Ovary (tissue), 3 donors: Measurements from ENCODE around the gene TAF8.

Source experiments
- CTCF ChIP-seq, 3 donors: fragments of 450-650 bp in 2 of 3; fragments of 200-600 bp in 1 of 3; IDR thresholded peaks; one replicate each; pipeline versions ENCODE4 v1.5.1 to v1.8.0; 2016 to 2022; ENCODE audit warnings: antibody characterized with exemption in 3 of 3, mild to moderate bottlenecking in 1 of 3
- EP300 ChIP-seq: sonication (generic); formaldehyde crosslinking; IDR thresholded peaks from one replicate; pipeline ENCODE4 v1.6.1; 2017; ENCODE audit warnings: antibody characterized with exemption
- POLR2A ChIP-seq: fragments of 450-650 bp; IDR thresholded peaks from one replicate; pipeline ENCODE4 v1.6.1; 2017; ENCODE audit warnings: antibody characterized with exemption, mild to moderate bottlenecking, moderate library complexity
- donor health status: DM: no; HTN: no; CAD: no.

GRCh38 chr6:42106112-42107023 lies 56.0 kb downstream of the TAF8 start:
- TF ChIP-seq POLR2A (no peak), CTCF (IDR thresholded peaks at IDR 0.05) (no peak), EP300 (no peak)
